Subcutaneous adipose tissue (tissue), 4 donors: ENCODE data around the gene CARD8. TPM values are rescaled to one million over a fixed set of nuclear protein-coding genes. Genes with fewer than 3 reads are reported as not detected.

Source experiments
- CTCF ChIP-seq: fragments of 450-650 bp; IDR thresholded peaks from one replicate; pipeline ENCODE4 v1.5.1; 2016; ENCODE audit warnings: low read depth, mild to moderate bottlenecking, control low read depth, antibody characterized with exemption, moderate library complexity
- total RNA-seq, 4 donors: library from RNA; depleted of rRNA; stranded (reverse); fragments of >200 nt; gene quantifications; one replicate each; pipeline ENCODE4 v1.1.0, GENCODE V29; 2016

Gene CARD8, protein sequence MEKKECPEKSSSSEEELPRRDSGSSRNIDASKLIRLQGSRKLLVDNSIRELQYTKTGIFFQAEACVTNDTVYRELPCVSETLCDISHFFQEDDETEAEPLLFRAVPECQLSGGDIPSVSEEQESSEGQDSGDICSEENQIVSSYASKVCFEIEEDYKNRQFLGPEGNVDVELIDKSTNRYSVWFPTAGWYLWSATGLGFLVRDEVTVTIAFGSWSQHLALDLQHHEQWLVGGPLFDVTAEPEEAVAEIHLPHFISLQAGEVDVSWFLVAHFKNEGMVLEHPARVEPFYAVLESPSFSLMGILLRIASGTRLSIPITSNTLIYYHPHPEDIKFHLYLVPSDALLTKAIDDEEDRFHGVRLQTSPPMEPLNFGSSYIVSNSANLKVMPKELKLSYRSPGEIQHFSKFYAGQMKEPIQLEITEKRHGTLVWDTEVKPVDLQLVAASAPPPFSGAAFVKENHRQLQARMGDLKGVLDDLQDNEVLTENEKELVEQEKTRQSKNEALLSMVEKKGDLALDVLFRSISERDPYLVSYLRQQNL
- total RNA-seq: 100 to 1,000 TPM in 1 of 4 donors, 10 to 100 TPM in 3; 42.5 to 103 (median 65.2) TPM

GRCh38 chr19:48255376-48256303 is at the start of gene CARD8:
TSS of gene CARD8 (minus strand) at chr19:48255912. CDS start at chr19:48241020, 14,892 bp downstream.
- TF ChIP-seq CTCF: no peak

DNA sequence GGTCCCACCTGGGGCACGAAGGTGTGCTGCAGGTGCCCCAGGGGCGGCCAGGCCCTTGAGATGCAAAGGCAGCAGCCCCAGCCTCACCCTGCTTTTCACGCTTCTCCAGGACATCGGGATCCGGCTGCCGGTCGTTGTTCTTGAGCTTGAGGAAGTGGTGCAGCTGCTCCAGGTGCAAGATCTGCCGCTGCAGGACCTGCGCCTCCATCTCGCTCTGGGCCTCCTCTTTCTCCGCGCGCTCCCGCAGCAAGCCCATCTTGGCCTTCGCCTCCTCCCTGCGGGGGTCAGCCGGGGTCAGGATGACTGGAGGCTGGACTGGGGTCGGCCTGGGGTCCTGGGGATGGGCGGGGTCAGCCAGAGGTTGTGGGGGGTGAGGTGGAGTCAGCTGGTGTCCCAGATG is 48.2 kb upstream of the CARD8 start:
- no peak for TF ChIP-seq CTCF

DNA sequence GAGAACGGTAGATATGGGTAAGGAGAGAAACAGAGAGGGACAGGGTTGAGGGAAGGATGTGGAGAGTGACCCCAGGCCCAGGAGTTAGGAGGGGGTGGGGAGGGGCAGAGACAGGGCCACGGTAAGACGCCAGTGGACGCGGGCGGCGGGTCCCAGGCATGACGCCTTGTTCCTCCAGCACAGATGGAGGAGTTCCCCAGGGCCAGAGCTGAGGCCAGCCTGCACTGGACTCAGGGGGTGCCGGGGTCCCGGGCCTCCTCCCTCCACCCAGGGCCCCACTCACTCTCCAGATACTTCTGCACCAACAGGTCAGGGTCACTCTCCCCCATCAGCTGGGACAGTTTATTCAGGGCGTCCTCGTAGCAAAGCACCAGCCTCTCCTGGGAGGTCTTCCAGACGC is 47.7 kb upstream of the CARD8 start:
- TF ChIP-seq CTCF: no peak

DNA sequence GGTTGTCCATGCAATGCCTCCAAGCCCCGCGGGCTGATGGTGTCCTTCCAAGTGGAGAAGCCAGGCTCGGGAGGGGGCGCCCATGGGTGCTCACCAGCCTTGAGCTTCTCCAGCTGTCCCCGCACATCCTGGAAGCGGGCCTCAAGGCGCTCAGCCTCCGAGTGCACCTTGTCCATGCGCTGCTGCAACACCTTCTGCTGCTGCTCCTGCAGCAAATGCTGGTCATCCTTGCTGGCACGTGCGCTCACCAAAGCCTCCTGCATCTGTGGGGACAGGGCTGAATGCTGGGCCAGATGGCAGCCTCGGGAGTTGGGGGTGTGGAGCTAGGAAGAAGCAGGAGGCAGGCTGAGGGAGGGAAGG is 46.9 kb upstream of the CARD8 start:
- no peak for TF ChIP-seq CTCF

GRCh38 chr19:48301886-48302599 is 46.3 kb upstream of the CARD8 start:
- TF ChIP-seq CTCF: no peak

GRCh38 chr19:48297975-48298374 is 42.3 kb upstream of the CARD8 start:
- no peak for TF ChIP-seq CTCF
